Activated T-cell treated with anti-CD3 and anti-CD28 coated beads for 1 hour (primary cell): ENCODE data around the gene ARHGAP19.
A peak's percentile ranks its signal among the peaks of the same experiment; 100 is the strongest.
"Not testable (repeated sequence)": the region's sequence is repeated elsewhere in the genome, so short reads cannot be mapped to it uniquely, and the experiment has no call there.

Experiments used
- DNase-seq: peaks from one replicate; pipeline ENCODE4 v3.0.0-alpha.2; 2020; ENCODE audit warnings: low read depth

Gene ARHGAP19

GRCh38 chr10:97321032-97321803 lies 28.8 kb upstream of the ARHGAP19 start:
- DNase-seq, result peak; percentile 6

GRCh38 chr10:97320480-97321031 lies 28.1 kb upstream of the ARHGAP19 start:
- peak; percentile 5 for DNase-seq

- peak; percentile 53 for DNase-seq
Measured at GRCh38 chr10:97319671-97320479, 27.4 kb upstream of the ARHGAP19 start.

GRCh38 chr10:97318772-97319651 lies 26.6 kb upstream of the ARHGAP19 start, which contains the start of gene FRAT1:
FRAT1 (plus strand) TSS chr10:97319271; CDS start chr10:97319454, 183 bp downstream.
- peak; percentile 90 for DNase-seq

GRCh38 chr10:97314671-97315070 lies 22.2 kb upstream of the ARHGAP19 start:
- no peak for DNase-seq

- no peak for DNase-seq
Measured at GRCh38 chr10:97312897-97313296, 20.5 kb upstream of the ARHGAP19 start.

- no peak for DNase-seq
Measured at GRCh38 chr10:97311111-97311626, 18.7 kb upstream of the ARHGAP19 start.

GRCh38 chr10:97307866-97308780 lies 15.7 kb upstream of the ARHGAP19 start:
- no peak for DNase-seq

- no peak for DNase-seq
Measured at GRCh38 chr10:97307441-97307840, 15.0 kb upstream of the ARHGAP19 start.

- no peak for DNase-seq
Measured at GRCh38 chr10:97302088-97302791, 9.8 kb upstream of the ARHGAP19 start.

GRCh38 chr10:97300980-97301379 lies 8.5 kb upstream of the ARHGAP19 start:
- no peak for DNase-seq

- DNase-seq, result no peak
Measured at GRCh38 chr10:97298223-97298571, 5.8 kb upstream of the ARHGAP19 start.

- no peak for DNase-seq
Measured at GRCh38 chr10:97297556-97298222, 5.3 kb upstream of the ARHGAP19 start.

GRCh38 chr10:97292862-97293198 lies 393 bp upstream of the ARHGAP19 start:
- no peak for DNase-seq

- no peak for DNase-seq
Measured at GRCh38 chr10:97291357-97292096, 910 bp downstream of the ARHGAP19 start.

GRCh38 chr10:97290576-97291356 lies 1.7 kb downstream of the ARHGAP19 start:
- DNase-seq, result not testable (repeated sequence)

- DNase-seq, result not testable (repeated sequence)
Measured at GRCh38 chr10:97290076-97290475, 2.4 kb downstream of the ARHGAP19 start.

GRCh38 chr10:97280783-97281182 lies 11.7 kb downstream of the ARHGAP19 start:
- no peak for DNase-seq
